Loucy (cell line): ENCODE measurements around the gene TRAM1L1.

ENCODE experiments used
- H2AFZ ChIP-seq: fragments of 200-600 bp; sonication (generic); 2 replicates; pipeline ENCODE4 v1.6.0; 2016; ENCODE audit warnings: antibody characterized with exemption, mild to moderate bottlenecking, low read length, moderate library complexity
- H3F3A ChIP-seq: fragments of 200-600 bp; 2 replicates; pipeline ENCODE4 v1.6.0; 2016; ENCODE audit warnings: antibody characterized with exemption, low read depth, mild to moderate bottlenecking
- H3K27me3 ChIP-seq: fragments of 200-600 bp; sonication (generic); 2 replicates; pipeline ENCODE4 v1.6.1; 2014; ENCODE audit warnings: low read length, mild to moderate bottlenecking; ENCODE audit not compliant: insufficient read depth, poor library complexity, severe bottlenecking
- H3K36me3 ChIP-seq: fragments of 200-600 bp; sonication (generic); 2 replicates; pipeline ENCODE4 v1.6.1; 2016; ENCODE audit warnings: low read length; ENCODE audit not compliant: insufficient read depth
- H3K4me1 ChIP-seq: fragments of 200-600 bp; sonication (generic); 2 replicates; pipeline ENCODE4 v1.5.1; 2014; ENCODE audit warnings: low read length, mild to moderate bottlenecking; ENCODE audit not compliant: insufficient read depth, poor library complexity, severe bottlenecking
- H3K4me2 ChIP-seq: fragments of 200-600 bp; sonication (generic); 2 replicates; pipeline ENCODE4 v1.6.0; 2014; ENCODE audit warnings: antibody characterized with exemption, low read length, low read depth, mild to moderate bottlenecking; ENCODE audit not compliant: poor library complexity, severe bottlenecking
- H3K4me3 ChIP-seq: fragments of 200-600 bp; sonication (generic); 2 replicates; pipeline ENCODE4 v1.5.1; 2014; ENCODE audit warnings: low read length, mild to moderate bottlenecking, mixed read lengths; ENCODE audit not compliant: poor library complexity, severe bottlenecking
- H3K79me2 ChIP-seq: fragments of 200-600 bp; sonication (generic); 2 replicates; pipeline ENCODE4 v1.6.1; 2014; ENCODE audit warnings: low read length; ENCODE audit not compliant: insufficient read depth
- H3K9ac ChIP-seq: fragments of 200-600 bp; sonication (generic); 2 replicates; pipeline ENCODE4 v1.6.0; 2014; ENCODE audit warnings: mild to moderate bottlenecking, low read depth, low read length, moderate library complexity; ENCODE audit not compliant: poor library complexity, severe bottlenecking
- H3K9me2 ChIP-seq: fragments of 200-600 bp; sonication (generic); replicated peaks from 2 replicates; pipeline ENCODE4 v1.6.1; 2016; ENCODE audit warnings: low read depth, low read length, mixed read lengths
- H3K9me3 ChIP-seq: fragments of 200-600 bp; sonication (generic); 2 replicates; pipeline ENCODE4 v1.6.1; 2014; ENCODE audit warnings: mild to moderate bottlenecking, antibody characterized with exemption, low read length, low read depth; ENCODE audit not compliant: insufficient read depth
- H4K20me1 ChIP-seq: fragments of 200-600 bp; sonication (generic); 2 replicates; pipeline ENCODE4 v1.6.0; 2014; ENCODE audit warnings: antibody characterized with exemption, low read length, mild to moderate bottlenecking; ENCODE audit not compliant: insufficient read depth, poor library complexity, severe bottlenecking
- EZH2phosphoT487 ChIP-seq: fragments of 200-600 bp; IDR thresholded peaks from 2 replicates; pipeline ENCODE4 v1.6.1; 2018; ENCODE audit warnings: antibody characterized with exemption, mild to moderate bottlenecking, moderate library complexity, borderline replicate concordance
- TF ChIP-seq, protein P1 (sequence below): fragments of 200-600 bp; sonication (generic); conservative IDR thresholded peaks from 2 replicates; pipeline ENCODE4 v1.5.1; 2014; ENCODE audit warnings: mild to moderate bottlenecking, antibody characterized with exemption, low read length

The TRAM1L1 gene

GRCh38 chr4:117068120-117068519 lies 17.3 kb downstream of the TRAM1L1 start:
- Histone ChIP-seq H3K27me3 (no peaks in the 10 kb centered on the region), H3K36me3 (no peaks in the 10 kb centered on the region), H3K4me2 (no peak overlapping the region), H3K79me2 (no peaks in the 10 kb centered on the region), H3K9me3 (no peaks in the 10 kb centered on the region), H3F3A (no peaks in the 10 kb centered on the region), H3K4me3 (no peak overlapping the region), H2AFZ (no peak overlapping the region), H4K20me1 (no peaks in the 10 kb centered on the region), H3K4me1 (no peaks in the 10 kb centered on the region), H3K9ac (no peak overlapping the region), H3K9me2 (no peaks in the 10 kb centered on the region)
- TF ChIP-seq, protein P1, sequence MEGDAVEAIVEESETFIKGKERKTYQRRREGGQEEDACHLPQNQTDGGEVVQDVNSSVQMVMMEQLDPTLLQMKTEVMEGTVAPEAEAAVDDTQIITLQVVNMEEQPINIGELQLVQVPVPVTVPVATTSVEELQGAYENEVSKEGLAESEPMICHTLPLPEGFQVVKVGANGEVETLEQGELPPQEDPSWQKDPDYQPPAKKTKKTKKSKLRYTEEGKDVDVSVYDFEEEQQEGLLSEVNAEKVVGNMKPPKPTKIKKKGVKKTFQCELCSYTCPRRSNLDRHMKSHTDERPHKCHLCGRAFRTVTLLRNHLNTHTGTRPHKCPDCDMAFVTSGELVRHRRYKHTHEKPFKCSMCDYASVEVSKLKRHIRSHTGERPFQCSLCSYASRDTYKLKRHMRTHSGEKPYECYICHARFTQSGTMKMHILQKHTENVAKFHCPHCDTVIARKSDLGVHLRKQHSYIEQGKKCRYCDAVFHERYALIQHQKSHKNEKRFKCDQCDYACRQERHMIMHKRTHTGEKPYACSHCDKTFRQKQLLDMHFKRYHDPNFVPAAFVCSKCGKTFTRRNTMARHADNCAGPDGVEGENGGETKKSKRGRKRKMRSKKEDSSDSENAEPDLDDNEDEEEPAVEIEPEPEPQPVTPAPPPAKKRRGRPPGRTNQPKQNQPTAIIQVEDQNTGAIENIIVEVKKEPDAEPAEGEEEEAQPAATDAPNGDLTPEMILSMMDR: no peak
- no peak for TF ChIP-seq EZH2phosphoT487

DNA sequence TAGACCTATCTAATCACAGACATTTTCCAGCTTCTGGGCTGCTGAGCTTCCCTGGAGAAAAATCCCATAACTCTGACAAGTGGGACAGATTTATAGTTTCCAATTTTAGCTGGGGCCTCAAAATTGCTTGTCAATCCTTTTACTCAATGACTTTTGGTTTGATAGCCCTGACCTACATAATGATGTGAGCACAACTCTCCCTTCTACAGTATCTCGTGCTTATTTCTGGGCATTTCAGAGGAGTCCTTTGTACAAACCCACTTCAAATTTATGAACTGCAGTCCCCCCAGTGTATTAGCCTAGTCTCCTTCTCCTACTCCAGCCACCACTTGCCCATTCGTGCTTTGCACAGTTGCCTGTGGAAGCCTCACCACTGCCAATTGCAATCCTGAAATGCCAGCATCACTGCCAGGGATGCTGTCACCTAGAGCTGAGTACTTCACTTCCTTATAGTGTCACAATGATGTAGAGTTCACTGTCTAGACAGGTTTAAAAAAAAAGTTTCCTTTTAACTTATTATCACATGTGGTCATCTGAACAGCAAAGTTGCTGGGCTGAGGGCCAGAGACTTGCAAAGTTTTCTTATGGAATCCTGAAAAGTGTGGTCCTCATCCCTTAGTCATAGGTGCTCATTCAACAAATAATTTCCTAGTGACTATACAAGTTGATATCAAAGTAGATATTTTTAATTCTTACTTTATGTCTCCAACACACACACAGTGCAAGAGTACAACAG lies 21.2 kb downstream of the TRAM1L1 start:
- H3K9me2 ChIP-seq: no peaks in the 10 kb centered on the region
- H2AFZ ChIP-seq: no peak overlapping the region
- no peaks in the 10 kb centered on the region for H3K9me3 ChIP-seq
- TF ChIP-seq, protein P1: no peak
- TF ChIP-seq EZH2phosphoT487: no peak
- H3K27me3 ChIP-seq: no peaks in the 10 kb centered on the region
- H3K4me1 ChIP-seq: no peaks in the 10 kb centered on the region
- no peaks in the 10 kb centered on the region for H3K36me3 ChIP-seq
- H3K4me3 ChIP-seq: no peak overlapping the region
- no peak overlapping the region for H3K9ac ChIP-seq
- H3F3A ChIP-seq: no peaks in the 10 kb centered on the region
- no peaks in the 10 kb centered on the region for H4K20me1 ChIP-seq
- H3K79me2 ChIP-seq: no peaks in the 10 kb centered on the region
- H3K4me2 ChIP-seq: no peak overlapping the region

- H3F3A ChIP-seq: no peaks in the 10 kb centered on the region
- no peaks in the 10 kb centered on the region for H4K20me1 ChIP-seq
- H3K9me2 ChIP-seq: no peaks in the 10 kb centered on the region
- H3K9ac ChIP-seq: no peak overlapping the region
- no peaks in the 10 kb centered on the region for H3K27me3 ChIP-seq
- no peak overlapping the region for H3K4me3 ChIP-seq
- H3K4me1 ChIP-seq: no peaks in the 10 kb centered on the region
- no peaks in the 10 kb centered on the region for H3K79me2 ChIP-seq
- H2AFZ ChIP-seq: no peak overlapping the region
- no peak overlapping the region for H3K4me2 ChIP-seq
- no peaks in the 10 kb centered on the region for H3K9me3 ChIP-seq
- TF ChIP-seq, protein P1: no peak
- no peak for TF ChIP-seq EZH2phosphoT487
- H3K36me3 ChIP-seq: no peaks in the 10 kb centered on the region
Measured at GRCh38 chr4:117042962-117043361, 42.4 kb downstream of the TRAM1L1 start.
